Right kidney (tissue), 1 donor: ENCODE measurements around the gene RNU6-9.

Source experiments
- DNase-seq: peaks from one replicate; pipeline ENCODE4 v3.0.0-alpha.2; 2016

Gene RNU6-9

GRCh38 chr19:899336-900042 is 6.2 kb downstream of the RNU6-9 start:
- DNase-seq, result no peak

GRCh38 chr19:900043-900301 is 6.7 kb downstream of the RNU6-9 start:
- no peak for DNase-seq

- DNase-seq, result no peak
These were observed 7.2 kb downstream of the RNU6-9 start for GRCh38 chr19:900302-901111.

GRCh38 chr19:901216-902092 is 8.2 kb downstream of the RNU6-9 start:
- DNase-seq, result no peak

GRCh38 chr19:902093-902370 is 8.7 kb downstream of the RNU6-9 start:
- DNase-seq, result no peak

- no peak for DNase-seq
These were observed 9.4 kb downstream of the RNU6-9 start for GRCh38 chr19:902446-903226.

- peak; percentile 63 for DNase-seq
These were observed 10.0 kb downstream of the RNU6-9 start for GRCh38 chr19:903266-903797.

GRCh38 chr19:904545-904944 is 11.3 kb downstream of the RNU6-9 start:
- no peak for DNase-seq

GRCh38 chr19:906480-906879 is 13.2 kb downstream of the RNU6-9 start:
- DNase-seq, result no peak

GRCh38 chr19:907183-907853 is 14.0 kb downstream of the RNU6-9 start:
- DNase-seq, result no peak

GRCh38 chr19:911197-912033 is 18.1 kb downstream of the RNU6-9 start:
- DNase-seq, result no peak

GRCh38 chr19:912181-913079 is 19.1 kb downstream of the RNU6-9 start:
- DNase-seq, result no peak

- DNase-seq, result no peak
These were observed 19.9 kb downstream of the RNU6-9 start, which contains the start of gene R3HDM4 for GRCh38 chr19:913080-913748. R3HDM4 (minus strand) TSS chr19:913219; CDS start chr19:913157, 62 bp downstream.

GRCh38 chr19:916645-917322 is 23.5 kb downstream of the RNU6-9 start:
- DNase-seq, result no peak

GRCh38 chr19:917323-918151 is 24.3 kb downstream of the RNU6-9 start, which contains the start of gene KISS1R:
KISS1R (plus strand) TSS chr19:917333; CDS start chr19:917503, 170 bp downstream.
- peak; percentile 77 for DNase-seq

GRCh38 chr19:918152-918437 is 24.8 kb downstream of the RNU6-9 start:
- no peak for DNase-seq

- DNase-seq, result no peak
These were observed 25.4 kb downstream of the RNU6-9 start for GRCh38 chr19:918481-919198.
